K562 (cell line): ENCODE measurements around the gene ALK. TPM values are rescaled to one million over a fixed set of nuclear protein-coding genes. Genes with fewer than 3 reads are reported as not detected.

Source experiments
- ATAC-seq: fragments of 200-7000 bp; cut with Tn5 transposase; 3 replicates; pipeline ENCODE4 v1.9.1; 2020; ENCODE audit warnings: moderate library complexity
- BruUV-seq: library from RNA; stranded (reverse); fragments of 400-500 nt; replicated peaks from 2 replicates; lab custom pipeline; 2021; lab: Mats Ljungman, UMichigan
- CTCF ChIA-PET: fragments of 300-600 bp; formaldehyde crosslinking; extraction: SDS; loops from one replicate; lab custom pipeline; 2021; ENCODE audit warnings: low intra/inter-chr PET ratio; lab: Yijun Ruan, JAX
- POLR2A ChIA-PET: fragments of 300-600, 350-650 bp; sonication (Branson Sonifier 250); formaldehyde crosslinking; extraction: SDS; loops from one replicate; lab custom pipeline; 2021; ENCODE audit warnings: antibody characterized with exemption, inconsistent platforms; lab: Yijun Ruan, JAX
- DNase-seq, 4 experiments: peaks; one replicate each; pipeline versions ENCODE4 v3.0.0 to v3.0.0-alpha.2; 2011 to 2018; ENCODE audit warnings: low spot score in 3 of 4, mixed read lengths in 3 of 4; ENCODE audit errors: extremely low read depth in 1 of 4
- FAIRE-seq: peaks from 2 replicates; lab custom pipeline; 2011; peaks lifted over from hg19 to GRCh38; lab: Jason Lieb, UNC
- H2AFZ ChIP-seq: 2 replicates; pipeline ENCODE4 v1.6.0; 2011; ENCODE audit warnings: low read depth, low read length, control low read depth, inconsistent platforms
- H3K27ac ChIP-seq: fragments of 200-600 bp; 3 replicates; pipeline ENCODE4 v1.8.0; 2011; ENCODE audit warnings: low read depth, mild to moderate bottlenecking, control low read depth, inconsistent platforms, low read length, moderate library complexity, mixed read lengths; ENCODE audit errors: extremely low read depth
- H3K27me3 ChIP-seq, 2 experiments: fragments of 300-600 bp in 1 of 2; 2 replicates in 1 of 2; 3 replicates in 1 of 2; pipeline versions ENCODE4 v1.6.0 to v1.8.0; 2011; ENCODE audit warnings: inconsistent platforms in 2 of 2, low read length in 2 of 2, mild to moderate bottlenecking in 1 of 2, mixed read lengths in 1 of 2, moderate library complexity in 1 of 2; ENCODE audit not compliant: control insufficient read depth in 2 of 2, insufficient read depth in 2 of 2
- H3K36me3 ChIP-seq: fragments of 300-600 bp; 3 replicates; pipeline ENCODE4 v1.8.0; 2011; ENCODE audit warnings: mild to moderate bottlenecking, low read length, inconsistent platforms; ENCODE audit not compliant: control insufficient read depth, insufficient read depth
- H3K4me1 ChIP-seq, 2 experiments: fragments of 200-600 bp in 1 of 2; replicated peaks in 1 of 2; 2 replicates in 1 of 2; 3 replicates in 1 of 2; pipeline versions ENCODE4 v1.5.1 to v1.8.0; 2011; ENCODE audit warnings: inconsistent platforms in 2 of 2, low read length in 2 of 2, mild to moderate bottlenecking in 1 of 2, mixed read lengths in 1 of 2, moderate library complexity in 1 of 2; ENCODE audit not compliant: control insufficient read depth in 2 of 2, insufficient read depth in 2 of 2
- H3K4me2 ChIP-seq: 2 replicates; pipeline ENCODE4 v1.6.1; 2011; ENCODE audit warnings: low read length, control low read depth, inconsistent platforms, mixed read lengths; ENCODE audit not compliant: insufficient read depth
- H3K4me3 ChIP-seq: fragments of 200-600 bp; sonication (generic), shearing (Covaris generic); 2 replicates; pipeline ENCODE4 v1.5.1; 2016; ENCODE audit warnings: control low read depth, inconsistent platforms
- H3K79me2 ChIP-seq: fragments of 200-600 bp; 3 replicates; pipeline ENCODE4 v1.8.0; 2011; ENCODE audit warnings: low read length, inconsistent platforms; ENCODE audit not compliant: control insufficient read depth, insufficient read depth
- H3K9ac ChIP-seq, 2 experiments: 2 replicates each; pipeline versions ENCODE4 v1.6.0 to v1.6.1; 2011; ENCODE audit warnings: low read depth in 2 of 2, low read length in 2 of 2, control low read depth in 1 of 2, inconsistent platforms in 1 of 2, mild to moderate bottlenecking in 1 of 2, mixed read lengths in 1 of 2; ENCODE audit not compliant: insufficient read depth in 1 of 2
- H3K9me1 ChIP-seq: one replicate; pipeline ENCODE4 v1.6.0; 2011; ENCODE audit warnings: inconsistent platforms, mild to moderate bottlenecking, low read length, moderate library complexity; ENCODE audit not compliant: control insufficient read depth, insufficient read depth
- H3K9me3 ChIP-seq: replicated peaks from 2 replicates; pipeline ENCODE4 v1.5.1; 2011; ENCODE audit warnings: low read depth, low read length, inconsistent platforms; ENCODE audit not compliant: control insufficient read depth, insufficient read depth
- H4K20me1 ChIP-seq: replicated peaks from 2 replicates; pipeline ENCODE4 v1.6.1; 2011; ENCODE audit warnings: low read length, inconsistent platforms, mixed read lengths; ENCODE audit not compliant: control insufficient read depth, insufficient read depth
- ARHGAP35 ChIP-seq: fragments of 450-650 bp; IDR thresholded peaks from 2 replicates; pipeline ENCODE4 v1.6.1; 2018; ENCODE audit not compliant: partially characterized antibody
- CHD4 ChIP-seq: fragments of 200-600 bp; sonication (generic); IDR thresholded peaks from 3 replicates; pipeline ENCODE4 v1.6.1; 2012; ENCODE audit warnings: low read depth, mild to moderate bottlenecking, mixed read lengths, low read length, inconsistent platforms; ENCODE audit not compliant: insufficient read depth, insufficient replicate concordance, poor library complexity, severe bottlenecking
- MTA3 ChIP-seq: fragments of 450-650 bp; formaldehyde crosslinking; IDR thresholded peaks from 2 replicates; pipeline ENCODE4 v1.6.1; 2017; ENCODE audit warnings: mild to moderate bottlenecking, borderline replicate concordance
- RB1 ChIP-seq: fragments of 450-650 bp; IDR thresholded peaks from 2 replicates; pipeline ENCODE4 v1.6.1; 2017; ENCODE audit warnings: low read depth, mild to moderate bottlenecking
- TEAD2 ChIP-seq: fragments of 450-650 bp; IDR thresholded peaks from 2 replicates; pipeline ENCODE4 v1.6.1; 2016; ENCODE audit warnings: missing genetic modification characterization, control low read depth, missing compliant biosample characterization
- ZNF133 ChIP-seq: fragments of 250-450 bp; sonication (Bioruptor Pico); IDR thresholded peaks from 2 replicates; pipeline ENCODE4 v1.4.0; 2020; ENCODE audit warnings: mild to moderate bottlenecking
- ZNF143 ChIP-seq: sonication (generic); formaldehyde crosslinking; IDR thresholded peaks from 2 replicates; pipeline ENCODE4 v1.9.0; 2022; ENCODE audit warnings: mild to moderate bottlenecking, missing genetic modification reagents
- ZNF445 ChIP-seq: fragments of 250-450 bp; sonication (Bioruptor Pico); IDR thresholded peaks from 2 replicates; pipeline ENCODE4 v1.4.0; 2020; ENCODE audit warnings: low read depth, mild to moderate bottlenecking, moderate library complexity
- ZNF589 ChIP-seq: fragments of 200-800 bp; sonication (Bioruptor generic); IDR thresholded peaks from 2 replicates; pipeline ENCODE4 v1.6.1; 2016; ENCODE audit warnings: low read depth, missing genetic modification characterization, missing compliant biosample characterization
- WGBS: fragments of 100-300 bp; shearing (Covaris generic); methylation state at CpG from one replicate; pipeline ENCODE4 v1.1.6; 2016; ENCODE audit warnings: low coverage, mixed read lengths; ENCODE audit not compliant: insufficient coverage; ENCODE audit errors: missing lambda C conversion rate; 5-methylcytosine and 5-hydroxymethylcytosine counted together
- in situ Hi-C: fragments of 300-500 bp; cut with MboI; formaldehyde crosslinking; loops from 4 replicates; pipeline ENCODE4 v1.15.0; 2018; ENCODE audit warnings: inconsistent platforms, mixed read lengths
- intact Hi-C: fragments of 100-400 bp; cut with micrococcal nuclease; formaldehyde crosslinking; loops from 2 replicates; pipeline ENCODE4 v1.14.2; 2022
- polyA plus RNA-seq, 8 experiments: library from polyadenylated mRNA; depleted of rRNA in 4 of 8; stranded (reverse) in 5 of 8; unstranded in 3 of 8; fragments of >200 nt; fragmentation: Nextera tagmentation in 2 of 8; fragmentation: Illumina TruSeq in 1 of 8; extraction: Ambion mirVana in 2 of 8; extraction: Trizol in 1 of 8; gene quantifications; 2 replicates each; pipeline versions ENCODE4 v1.2.1 to v1.2.3, GENCODE V29; 2011 to 2014; ENCODE audit warnings: inconsistent platforms in 1 of 8, missing spikeins in 1 of 8
- total RNA-seq, 7 experiments: library from RNA; depleted of rRNA in 6 of 7; stranded (reverse); fragments of >200 nt in 6 of 7; fragmentation: Illumina TruSeq in 2 of 7; extraction: Trizol in 2 of 7; gene quantifications; 2 replicates each; pipeline versions ENCODE4 v1.2.1 to v1.2.3, GENCODE V29; 2011 to 2021; ENCODE audit warnings: low replicate concordance in 1 of 7
- TF ChIP-seq, protein P1 (sequence below): fragments of 250-450 bp; sonication (Bioruptor Pico); IDR thresholded peaks from 2 replicates; pipeline ENCODE4 v1.9.0; 2021; ENCODE audit warnings: mild to moderate bottlenecking, inconsistent platforms
- TF ChIP-seq, protein P2 (sequence below): fragments of 250-450 bp; sonication (Bioruptor Pico); IDR thresholded peaks from 2 replicates; pipeline ENCODE4 v1.8.0; 2022; ENCODE audit warnings: moderate library complexity, mild to moderate bottlenecking, inconsistent platforms
- TF ChIP-seq, protein P3 (sequence below): sonication (generic); formaldehyde crosslinking; IDR thresholded peaks from 2 replicates; pipeline ENCODE4 v1.8.0; 2022; ENCODE audit warnings: mild to moderate bottlenecking, missing genetic modification reagents, borderline replicate concordance
- TF ChIP-seq, protein P4 (sequence below): fragments of 450-650 bp; IDR thresholded peaks from 2 replicates; pipeline ENCODE4 v1.6.1; 2016; ENCODE audit warnings: low read depth, mild to moderate bottlenecking, moderate library complexity

The ALK gene
- total and polyA plus RNA-seq, 9 of the 15 experiments (the other 6 are each of a cell fraction or from before 2014, with no cell fraction given): not detected

DNA sequence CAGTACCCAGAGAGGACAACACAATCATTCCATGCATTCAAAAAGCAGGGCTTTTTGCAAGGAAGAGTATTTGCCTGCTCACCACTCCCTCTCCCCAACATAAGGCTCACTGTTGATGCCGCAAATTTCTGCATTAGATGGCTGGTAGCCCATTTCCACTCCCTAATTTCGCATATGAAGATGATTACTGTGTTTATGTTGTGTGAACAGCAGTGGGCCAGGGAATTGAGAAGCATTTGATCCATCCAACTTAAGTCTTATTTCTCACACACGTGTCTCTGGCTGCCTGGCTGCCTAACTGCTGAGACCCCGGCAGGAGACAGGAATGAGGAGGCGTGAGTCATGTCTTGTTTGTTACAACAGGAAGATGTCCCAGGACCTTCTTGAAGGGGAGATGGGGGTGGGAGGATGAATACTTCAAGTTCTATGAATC lies 294.1 kb downstream of the ALK start:
- WGBS: 0% methylated on average over 5 of the region's 5 CpGs
- Histone ChIP-seq H3K4me2 (no peak overlapping the region), H2AFZ (no peak overlapping the region), H3K4me1 (no peaks in the 10 kb centered on the region)
- POLR2A ChIA-PET: interaction anchor here (0.5 kb wide), 1 partner anchor 206 kb away, joined by 3 read pairs; no protein-coding TSS in a partner anchor
- DNase-seq: no peak
- TF ChIP-seq ZNF445 (CRISPR knock-in tag): no peak
- no peak for TF ChIP-seq ZNF589 (CRISPR knock-in tag)
- TF ChIP-seq, protein P1, sequence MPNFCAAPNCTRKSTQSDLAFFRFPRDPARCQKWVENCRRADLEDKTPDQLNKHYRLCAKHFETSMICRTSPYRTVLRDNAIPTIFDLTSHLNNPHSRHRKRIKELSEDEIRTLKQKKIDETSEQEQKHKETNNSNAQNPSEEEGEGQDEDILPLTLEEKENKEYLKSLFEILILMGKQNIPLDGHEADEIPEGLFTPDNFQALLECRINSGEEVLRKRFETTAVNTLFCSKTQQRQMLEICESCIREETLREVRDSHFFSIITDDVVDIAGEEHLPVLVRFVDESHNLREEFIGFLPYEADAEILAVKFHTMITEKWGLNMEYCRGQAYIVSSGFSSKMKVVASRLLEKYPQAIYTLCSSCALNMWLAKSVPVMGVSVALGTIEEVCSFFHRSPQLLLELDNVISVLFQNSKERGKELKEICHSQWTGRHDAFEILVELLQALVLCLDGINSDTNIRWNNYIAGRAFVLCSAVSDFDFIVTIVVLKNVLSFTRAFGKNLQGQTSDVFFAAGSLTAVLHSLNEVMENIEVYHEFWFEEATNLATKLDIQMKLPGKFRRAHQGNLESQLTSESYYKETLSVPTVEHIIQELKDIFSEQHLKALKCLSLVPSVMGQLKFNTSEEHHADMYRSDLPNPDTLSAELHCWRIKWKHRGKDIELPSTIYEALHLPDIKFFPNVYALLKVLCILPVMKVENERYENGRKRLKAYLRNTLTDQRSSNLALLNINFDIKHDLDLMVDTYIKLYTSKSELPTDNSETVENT (CRISPR knock-in tag): no peak
- TF ChIP-seq, protein P2, sequence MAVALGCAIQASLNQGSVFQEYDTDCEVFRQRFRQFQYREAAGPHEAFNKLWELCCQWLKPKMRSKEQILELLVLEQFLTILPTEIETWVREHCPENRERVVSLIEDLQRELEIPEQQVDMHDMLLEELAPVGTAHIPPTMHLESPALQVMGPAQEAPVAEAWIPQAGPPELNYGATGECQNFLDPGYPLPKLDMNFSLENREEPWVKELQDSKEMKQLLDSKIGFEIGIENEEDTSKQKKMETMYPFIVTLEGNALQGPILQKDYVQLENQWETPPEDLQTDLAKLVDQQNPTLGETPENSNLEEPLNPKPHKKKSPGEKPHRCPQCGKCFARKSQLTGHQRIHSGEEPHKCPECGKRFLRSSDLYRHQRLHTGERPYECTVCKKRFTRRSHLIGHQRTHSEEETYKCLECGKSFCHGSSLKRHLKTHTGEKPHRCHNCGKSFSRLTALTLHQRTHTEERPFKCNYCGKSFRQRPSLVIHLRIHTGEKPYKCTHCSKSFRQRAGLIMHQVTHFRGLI (CRISPR knock-in tag): no peak
- TF ChIP-seq CHD4: no peak
- TF ChIP-seq ZNF133: no peak
- no peak for TF ChIP-seq ARHGAP35
- no peak for TF ChIP-seq TEAD2 (tag)
- TF ChIP-seq RB1: no peak
- TF ChIP-seq MTA3: no peak
- TF ChIP-seq ZNF143 (CRISPR knock-in tag): no peak
- TF ChIP-seq, protein P3, sequence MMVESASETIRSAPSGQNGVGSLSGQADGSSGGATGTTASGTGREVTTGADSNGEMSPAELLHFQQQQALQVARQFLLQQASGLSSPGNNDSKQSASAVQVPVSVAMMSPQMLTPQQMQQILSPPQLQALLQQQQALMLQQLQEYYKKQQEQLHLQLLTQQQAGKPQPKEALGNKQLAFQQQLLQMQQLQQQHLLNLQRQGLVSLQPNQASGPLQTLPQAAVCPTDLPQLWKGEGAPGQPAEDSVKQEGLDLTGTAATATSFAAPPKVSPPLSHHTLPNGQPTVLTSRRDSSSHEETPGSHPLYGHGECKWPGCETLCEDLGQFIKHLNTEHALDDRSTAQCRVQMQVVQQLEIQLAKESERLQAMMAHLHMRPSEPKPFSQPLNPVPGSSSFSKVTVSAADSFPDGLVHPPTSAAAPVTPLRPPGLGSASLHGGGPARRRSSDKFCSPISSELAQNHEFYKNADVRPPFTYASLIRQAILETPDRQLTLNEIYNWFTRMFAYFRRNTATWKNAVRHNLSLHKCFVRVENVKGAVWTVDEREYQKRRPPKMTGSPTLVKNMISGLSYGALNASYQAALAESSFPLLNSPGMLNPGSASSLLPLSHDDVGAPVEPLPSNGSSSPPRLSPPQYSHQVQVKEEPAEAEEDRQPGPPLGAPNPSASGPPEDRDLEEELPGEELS (CRISPR knock-in tag): no peak
- TF ChIP-seq, protein P4, sequence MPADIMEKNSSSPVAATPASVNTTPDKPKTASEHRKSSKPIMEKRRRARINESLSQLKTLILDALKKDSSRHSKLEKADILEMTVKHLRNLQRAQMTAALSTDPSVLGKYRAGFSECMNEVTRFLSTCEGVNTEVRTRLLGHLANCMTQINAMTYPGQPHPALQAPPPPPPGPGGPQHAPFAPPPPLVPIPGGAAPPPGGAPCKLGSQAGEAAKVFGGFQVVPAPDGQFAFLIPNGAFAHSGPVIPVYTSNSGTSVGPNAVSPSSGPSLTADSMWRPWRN: no peak
- TF ChIP-seq, all 486 proteins: peak for 0
- no peaks in the 10 kb centered on the region for H3K9me1 ChIP-seq
- H3K27ac ChIP-seq: no peak overlapping the region
- CTCF ChIA-PET: no interaction called here
- ATAC-seq (no peak), FAIRE-seq (no peak)
- H3K79me2 ChIP-seq: no peaks in the 10 kb centered on the region
- H3K9me3 ChIP-seq: no peaks in the 10 kb centered on the region
- no peaks in the 10 kb centered on the region for H4K20me1 ChIP-seq
- no peaks in the 10 kb centered on the region for H3K36me3 ChIP-seq
- H3K4me3 ChIP-seq: no peak overlapping the region
- in situ Hi-C loops: no loop called here
- intact Hi-C loops: no loop called here
- H3K27me3 ChIP-seq: no peaks in the 10 kb centered on the region; a peak in 1 of 5 replicates
- BruUV-seq: no TSS peak
- no peak overlapping the region for H3K9ac ChIP-seq
